Airway epithelial cell (primary cell): ENCODE data around the gene MACROH2A1. TPM values are rescaled to one million over a fixed set of nuclear protein-coding genes. Genes with fewer than 3 reads are reported as not detected.

Experiments
- total RNA-seq: library from RNA; depleted of rRNA; stranded (reverse); fragments of >200 nt; gene quantifications from 2 replicates; pipeline ENCODE4 v1.2.3, GENCODE V29; 2015

Gene MACROH2A1
- 352 and 417 TPM in 2 replicates for total RNA-seq

DNA sequence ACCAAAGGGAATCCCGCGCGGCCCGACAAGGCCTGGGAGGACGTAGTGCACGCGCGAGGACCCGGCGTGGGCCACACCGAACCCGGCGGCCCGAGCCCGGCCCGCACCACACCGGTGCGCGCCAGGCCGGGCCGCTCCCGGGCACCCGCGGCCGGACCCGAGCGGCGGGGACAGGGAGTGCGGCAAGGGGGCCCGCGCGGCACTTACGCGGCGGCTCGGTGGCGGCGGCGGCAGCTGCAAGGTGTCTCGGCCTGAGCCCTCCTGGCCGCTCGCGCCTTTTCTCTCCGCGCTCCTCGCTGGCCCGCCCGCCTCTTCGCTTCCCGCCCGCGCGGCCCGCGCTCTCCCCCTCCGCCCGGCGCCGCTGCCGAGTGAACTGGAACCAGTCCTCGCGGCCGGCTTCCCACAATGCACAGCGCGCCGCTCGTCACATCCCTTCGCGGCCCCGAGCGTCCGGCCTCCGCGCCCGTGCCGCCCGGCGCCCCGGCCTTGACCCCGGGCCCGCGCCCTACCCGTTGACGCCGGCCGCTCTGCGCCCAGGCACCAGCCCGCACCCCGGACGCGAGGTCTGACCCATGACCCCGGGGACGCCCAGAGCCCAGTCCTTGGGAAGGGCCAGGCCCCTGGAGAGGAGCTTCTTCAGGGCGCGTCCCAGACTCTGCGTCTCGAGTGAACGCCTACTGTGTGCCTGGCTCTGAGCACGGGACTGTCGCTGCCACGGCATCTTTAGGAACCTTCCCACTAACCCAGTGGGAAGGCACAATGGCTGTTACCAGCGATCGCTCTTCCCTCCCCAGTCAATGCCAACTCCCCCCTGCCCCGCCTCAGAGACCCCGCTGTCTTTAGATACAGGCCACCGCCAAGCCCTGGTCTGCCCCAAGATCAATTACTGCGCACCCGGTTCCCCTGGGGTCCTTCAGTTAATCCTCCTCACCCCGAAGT lies at the start of gene MACROH2A1:
MACROH2A1 (minus strand) TSS at position 377 of the 939 bp plus-strand sequence. CDS start 10,138 bp downstream, outside the sequence.

DNA sequence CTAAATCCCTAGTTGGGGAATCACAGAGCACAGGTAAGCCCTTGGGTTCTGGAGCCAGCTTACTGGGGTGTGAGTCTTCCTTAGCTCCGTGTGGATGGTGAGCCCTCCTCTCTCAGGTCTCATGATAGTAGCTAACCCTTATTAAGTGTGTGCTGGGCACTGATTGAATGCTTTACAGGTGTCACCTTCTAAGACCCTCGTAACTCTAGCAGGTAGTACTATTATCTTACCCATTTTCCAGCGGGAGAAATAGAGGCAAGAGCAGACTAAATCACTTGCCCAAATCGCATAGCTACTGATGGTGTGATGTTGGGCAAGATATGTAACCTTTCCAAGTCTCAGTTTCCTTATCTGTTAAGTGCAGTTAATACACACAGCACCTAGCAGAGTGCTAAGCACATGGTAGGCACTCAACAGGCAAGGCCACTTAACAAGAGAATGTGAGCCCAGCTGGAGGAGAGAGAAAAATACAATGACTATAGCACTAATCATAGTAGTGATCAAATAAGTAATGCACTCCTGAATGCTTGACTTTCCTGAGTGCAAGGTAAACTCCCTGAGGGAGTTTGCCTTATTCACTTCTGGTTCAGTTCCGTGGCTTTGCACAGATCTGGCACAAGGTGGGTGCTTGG lies 48.4 kb upstream of the MACROH2A1 start, which contains the start of gene DCANP1:
DCANP1 (minus strand) TSS at position 51 of the 632 bp plus-strand sequence. CDS start 240 bp downstream, outside the sequence.

Other genes with a start within 250 kb of the MACROH2A1 start
- not detected in 2 replicates for gene DCANP1, start 48.1 kb upstream of the MACROH2A1 start, total RNA-seq
- gene TIFAB, start 53.1 kb upstream of the MACROH2A1 start, total RNA-seq: not detected in 2 replicates
- not detected in 2 replicates for gene NEUROG1, start 136.7 kb upstream of the MACROH2A1 start, total RNA-seq
- gene CXCL14, start 179.8 kb upstream of the MACROH2A1 start, total RNA-seq: 7.1 and 8.5 TPM in 2 replicates